Erythroblast (primary cell): ENCODE results near the gene ADARB2.

Experiments
- GATA1 ChIP-seq: IDR thresholded peaks from 2 replicates; pipeline ENCODE4 v1.6.1; 2011; ENCODE audit warnings: low read depth, mild to moderate bottlenecking, control low read depth, low read length, moderate library complexity
- POLR2A ChIP-seq: IDR thresholded peaks from 2 replicates; pipeline ENCODE4 v1.6.1; 2011; ENCODE audit warnings: mild to moderate bottlenecking, low read length

- TF ChIP-seq POLR2A (no peak), GATA1 (no peak)
These were observed 377.7 kb downstream of the ADARB2 start for GRCh38 chr10:1359626-1359955.
